MM.1S (cell line): ENCODE data around the gene IL2.

ENCODE experiments used
- DNase-seq: peaks from one replicate; pipeline ENCODE4 v3.0.0-alpha.2; 2015
- H2AFZ ChIP-seq: fragments of 300-600 bp; sonication (generic); 2 replicates; pipeline ENCODE4 v1.6.0; 2016; ENCODE audit warnings: antibody characterized with exemption, low read length
- H3F3A ChIP-seq: fragments of 300-600 bp; sonication (generic); 2 replicates; pipeline ENCODE4 v1.6.1; 2016; ENCODE audit warnings: mild to moderate bottlenecking, antibody characterized with exemption, low read length, moderate library complexity, mixed read lengths; ENCODE audit not compliant: insufficient read depth
- H3K27ac ChIP-seq: fragments of 300-600 bp; sonication (generic); 2 replicates; pipeline ENCODE4 v1.5.1; 2016; ENCODE audit warnings: mild to moderate bottlenecking, low read length
- H3K27me3 ChIP-seq: fragments of 300-600 bp; sonication (generic); replicated peaks from 2 replicates; pipeline ENCODE4 v1.6.0; 2016; ENCODE audit warnings: low read length; ENCODE audit not compliant: insufficient read depth
- H3K36me3 ChIP-seq: fragments of 300-600 bp; sonication (generic); replicated peaks from 2 replicates; pipeline ENCODE4 v1.6.1; 2016; ENCODE audit warnings: mild to moderate bottlenecking, low read length, mixed read lengths; ENCODE audit not compliant: insufficient read depth
- H3K4me1 ChIP-seq: fragments of 300-600 bp; sonication (generic); 2 replicates; pipeline ENCODE4 v1.6.1; 2016; ENCODE audit warnings: low read length, mixed read lengths
- H3K4me2 ChIP-seq: fragments of 300-600 bp; sonication (generic); 2 replicates; pipeline ENCODE4 v1.6.0; 2016; ENCODE audit warnings: low read depth, low read length
- H3K4me3 ChIP-seq: fragments of 300-600 bp; sonication (generic); 2 replicates; pipeline ENCODE4 v1.5.1; 2016; ENCODE audit warnings: low read length, mixed read lengths
- H3K79me2 ChIP-seq: fragments of 300-600 bp; sonication (generic); 2 replicates; pipeline ENCODE4 v1.6.1; 2016; ENCODE audit warnings: mixed run types, low read length, mixed read lengths
- H3K9ac ChIP-seq: fragments of 300-600 bp; sonication (generic); 2 replicates; pipeline ENCODE4 v1.6.1; 2016; ENCODE audit warnings: low read length, mixed read lengths
- H3K9me2 ChIP-seq: fragments of 300-600 bp; sonication (generic); replicated peaks from 2 replicates; pipeline ENCODE4 v1.6.1; 2016; ENCODE audit warnings: mild to moderate bottlenecking, low read length, mixed read lengths; ENCODE audit not compliant: insufficient read depth
- H3K9me3 ChIP-seq: fragments of 300-600 bp; sonication (generic); replicated peaks from 2 replicates; pipeline ENCODE4 v1.6.1; 2016; ENCODE audit warnings: mild to moderate bottlenecking, low read length, mixed read lengths; ENCODE audit not compliant: insufficient read depth
- H4K20me1 ChIP-seq: fragments of 300-600 bp; sonication (generic); 2 replicates; pipeline ENCODE4 v1.6.1; 2016; ENCODE audit warnings: mild to moderate bottlenecking, low read length, moderate library complexity, mixed read lengths; ENCODE audit not compliant: insufficient read depth
- EZH2 ChIP-seq: fragments of 300-600 bp; sonication (generic); optimal IDR thresholded peaks from 2 replicates; pipeline ENCODE3; 2017; ENCODE audit warnings: low read depth, mild to moderate bottlenecking, antibody characterized with exemption, low read length, mixed read lengths
- EZH2phosphoT487 ChIP-seq: fragments of 300-600 bp; sonication (generic); IDR thresholded peaks from 2 replicates; pipeline ENCODE4 v1.6.1; 2018; ENCODE audit warnings: antibody characterized with exemption, low read length
- TF ChIP-seq, protein P1 (sequence below): fragments of 300-600 bp; sonication (generic); IDR thresholded peaks from 2 replicates; pipeline ENCODE4 v1.5.1; 2016; ENCODE audit warnings: antibody characterized with exemption, low read length, mixed read lengths

IL2 gene

GRCh38 chr4:122480655-122481487, 24.3 kb upstream of the IL2 start:
- no peaks in the 10 kb centered on the region for H3K36me3 ChIP-seq
- no peak overlapping the region for H3K9ac ChIP-seq
- H3K4me3 ChIP-seq: no peak overlapping the region
- no peaks in the 10 kb centered on the region for H3F3A ChIP-seq
- TF ChIP-seq, protein P1, sequence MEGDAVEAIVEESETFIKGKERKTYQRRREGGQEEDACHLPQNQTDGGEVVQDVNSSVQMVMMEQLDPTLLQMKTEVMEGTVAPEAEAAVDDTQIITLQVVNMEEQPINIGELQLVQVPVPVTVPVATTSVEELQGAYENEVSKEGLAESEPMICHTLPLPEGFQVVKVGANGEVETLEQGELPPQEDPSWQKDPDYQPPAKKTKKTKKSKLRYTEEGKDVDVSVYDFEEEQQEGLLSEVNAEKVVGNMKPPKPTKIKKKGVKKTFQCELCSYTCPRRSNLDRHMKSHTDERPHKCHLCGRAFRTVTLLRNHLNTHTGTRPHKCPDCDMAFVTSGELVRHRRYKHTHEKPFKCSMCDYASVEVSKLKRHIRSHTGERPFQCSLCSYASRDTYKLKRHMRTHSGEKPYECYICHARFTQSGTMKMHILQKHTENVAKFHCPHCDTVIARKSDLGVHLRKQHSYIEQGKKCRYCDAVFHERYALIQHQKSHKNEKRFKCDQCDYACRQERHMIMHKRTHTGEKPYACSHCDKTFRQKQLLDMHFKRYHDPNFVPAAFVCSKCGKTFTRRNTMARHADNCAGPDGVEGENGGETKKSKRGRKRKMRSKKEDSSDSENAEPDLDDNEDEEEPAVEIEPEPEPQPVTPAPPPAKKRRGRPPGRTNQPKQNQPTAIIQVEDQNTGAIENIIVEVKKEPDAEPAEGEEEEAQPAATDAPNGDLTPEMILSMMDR: no peak
- no peak for TF ChIP-seq EZH2phosphoT487
- no peaks in the 10 kb centered on the region for H3K9me2 ChIP-seq
- no peaks in the 10 kb centered on the region for H3K79me2 ChIP-seq
- no peaks in the 10 kb centered on the region for H3K27me3 ChIP-seq
- H3K9me3 ChIP-seq: no peaks in the 10 kb centered on the region
- no peak overlapping the region for H2AFZ ChIP-seq
- no peaks in the 10 kb centered on the region for H4K20me1 ChIP-seq
- no peak for DNase-seq
- no peak overlapping the region for H3K27ac ChIP-seq
- H3K4me1 ChIP-seq: no peaks in the 10 kb centered on the region
- H3K4me2 ChIP-seq: no peak overlapping the region

DNA sequence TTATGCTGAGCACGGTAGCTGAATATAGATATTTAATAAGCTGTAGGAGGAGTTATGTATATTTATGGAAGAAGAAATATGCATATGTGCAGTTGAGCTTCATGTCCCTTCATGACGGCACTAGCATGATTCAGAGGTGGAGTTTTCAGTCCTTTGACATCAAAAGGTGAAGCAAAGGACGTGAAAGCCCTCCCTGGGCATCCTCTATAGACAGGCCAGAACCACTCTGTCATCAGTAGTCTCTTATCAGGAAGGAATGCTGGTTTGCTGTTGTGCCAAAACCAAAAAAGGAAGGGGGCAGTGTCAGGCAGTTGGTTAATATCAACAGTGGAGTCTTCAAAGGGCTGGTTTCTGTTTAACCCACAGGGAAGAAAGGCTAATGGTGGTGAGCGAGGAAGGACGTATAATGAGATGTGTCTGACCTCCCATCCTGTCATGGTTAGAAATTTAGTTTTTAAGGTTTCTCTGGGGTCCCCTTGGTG, 23.5 kb upstream of the IL2 start:
- no peak for DNase-seq
- Histone ChIP-seq H3K4me1 (no peaks in the 10 kb centered on the region), H3K79me2 (no peaks in the 10 kb centered on the region), H3K36me3 (no peaks in the 10 kb centered on the region), H3K4me3 (no peak overlapping the region), H3K27me3 (no peaks in the 10 kb centered on the region), H3K4me2 (no peak overlapping the region), H3K27ac (no peak overlapping the region), H2AFZ (no peak overlapping the region), H3F3A (no peaks in the 10 kb centered on the region), H4K20me1 (no peaks in the 10 kb centered on the region), H3K9me2 (no peaks in the 10 kb centered on the region), H3K9ac (no peak overlapping the region), H3K9me3 (no peaks in the 10 kb centered on the region)
- no peak for TF ChIP-seq EZH2
- TF ChIP-seq, protein P1: no peak
- no peak for TF ChIP-seq EZH2phosphoT487

GRCh38 chr4:122476745-122477144, 20.2 kb upstream of the IL2 start:
- Histone ChIP-seq H3K9me2 (no peaks in the 10 kb centered on the region), H3K4me2 (no peak overlapping the region), H3K4me3 (no peak overlapping the region), H3F3A (no peaks in the 10 kb centered on the region), H3K36me3 (no peaks in the 10 kb centered on the region), H3K9ac (no peak overlapping the region), H4K20me1 (no peaks in the 10 kb centered on the region), H3K9me3 (no peaks in the 10 kb centered on the region), H3K27me3 (no peaks in the 10 kb centered on the region), H2AFZ (no peak overlapping the region), H3K27ac (no peak overlapping the region), H3K4me1 (no peaks in the 10 kb centered on the region), H3K79me2 (no peaks in the 10 kb centered on the region)
- DNase-seq: no peak
- no peak for TF ChIP-seq EZH2
- TF ChIP-seq, protein P1: no peak
- TF ChIP-seq EZH2phosphoT487: no peak
